Middle frontal gyrus (tissue), 1 donor: ENCODE measurements around the gene TNNT1.

Source experiments
- DNase-seq: peaks from one replicate; pipeline ENCODE4 v3.0.0-alpha.2; 2015; ENCODE audit warnings: low spot score; ENCODE audit errors: extremely low spot score

TNNT1 gene

GRCh38 chr19:55141696-55142095 lies 7.3 kb downstream of the TNNT1 start:
- DNase-seq = no peak

GRCh38 chr19:55137915-55138314 lies 11.1 kb downstream of the TNNT1 start:
- no peak for DNase-seq

DNA sequence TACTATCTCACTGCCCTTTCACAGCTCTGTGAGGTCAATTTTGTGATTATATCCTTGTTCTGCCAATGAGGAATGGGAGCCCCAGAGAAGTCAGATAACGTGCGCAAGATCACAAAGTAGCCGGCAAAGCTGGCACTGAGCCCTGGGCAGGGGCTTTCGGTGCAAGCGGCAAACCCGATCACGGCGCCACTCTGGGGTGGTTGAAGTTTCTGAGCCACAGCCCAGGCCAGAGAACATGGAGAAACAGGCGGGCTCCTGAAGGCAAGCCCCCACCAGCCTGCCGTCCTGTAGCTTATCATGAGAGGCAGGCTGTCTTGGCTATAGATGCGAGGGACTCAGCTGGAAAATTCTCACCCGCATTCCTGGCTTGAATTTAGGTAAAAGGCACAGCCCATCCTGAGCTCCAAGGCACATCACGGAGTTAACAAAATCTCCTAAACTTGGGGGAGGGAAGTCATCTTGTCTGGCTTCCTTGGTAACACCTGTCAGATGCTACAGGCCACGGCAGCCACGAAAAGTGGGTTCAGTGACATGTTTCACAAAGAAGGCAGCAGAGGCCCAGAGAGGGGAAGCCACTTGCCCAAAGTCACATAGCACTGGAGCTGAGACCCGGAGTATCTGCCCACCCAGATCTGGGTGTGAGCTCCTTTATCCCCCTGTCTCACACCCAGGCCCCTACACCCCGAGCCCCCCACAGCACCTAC lies 12.5 kb downstream of the TNNT1 start:
- DNase-seq = no peak

DNA sequence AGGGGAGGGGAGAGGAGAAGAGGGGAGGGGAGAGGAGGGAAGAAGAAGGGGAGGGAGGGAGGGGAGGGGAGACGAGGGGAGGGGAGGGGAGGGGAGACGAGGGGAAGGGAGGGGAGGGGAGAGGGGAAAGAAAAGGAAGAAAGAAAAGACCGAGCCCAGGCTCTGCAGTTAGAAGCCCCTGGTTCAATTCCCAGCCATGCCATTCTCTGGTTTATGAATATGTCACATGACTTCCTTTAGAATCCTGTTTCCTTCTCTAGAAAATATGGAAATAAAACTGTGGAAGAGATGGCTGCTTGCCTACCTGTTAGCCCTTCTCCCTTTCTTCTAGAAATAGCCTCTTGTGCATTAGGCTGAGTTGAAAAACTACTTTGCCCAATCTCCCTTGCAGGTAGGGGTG lies 14.3 kb downstream of the TNNT1 start:
- DNase-seq = no peak

DNA sequence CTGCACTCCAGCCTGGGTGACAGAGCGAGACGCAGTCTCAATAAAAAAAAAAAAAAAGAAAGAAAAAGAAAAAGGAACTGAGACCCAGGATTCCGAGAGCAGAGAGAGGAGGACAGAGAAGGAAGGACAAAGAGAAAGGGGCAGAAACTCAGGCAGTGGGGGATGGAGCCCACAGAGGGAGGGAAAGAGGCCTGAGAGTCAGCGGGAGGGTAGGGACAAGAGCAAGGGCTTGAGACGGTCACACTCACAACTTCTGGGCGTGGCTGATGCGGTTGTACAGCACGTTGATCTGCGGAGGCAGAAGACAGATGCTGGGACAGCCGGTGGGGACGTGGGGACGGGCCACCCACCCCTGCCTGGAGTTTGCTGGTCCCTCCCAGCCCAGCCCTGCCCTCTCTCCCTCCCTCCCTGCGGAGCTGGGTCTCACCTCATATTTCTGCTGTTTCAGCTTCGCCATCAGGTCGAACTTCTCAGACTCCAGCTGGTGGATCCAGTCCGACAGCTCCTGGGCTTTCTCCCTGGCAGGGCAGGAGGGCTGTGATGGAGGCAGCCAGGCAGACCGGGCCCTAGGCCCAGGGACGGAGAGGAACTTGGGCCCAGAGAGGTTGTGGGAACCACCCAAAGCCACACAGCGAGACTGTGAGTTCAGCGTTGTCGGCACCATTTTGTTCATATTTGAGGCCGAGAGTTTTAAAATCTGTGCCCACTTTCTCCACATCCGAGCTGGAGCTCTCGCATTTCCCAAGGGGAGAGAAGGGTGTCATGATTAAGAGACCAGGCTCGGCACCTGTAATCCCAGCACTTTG lies 15.2 kb downstream of the TNNT1 start:
- no peak for DNase-seq

DNA sequence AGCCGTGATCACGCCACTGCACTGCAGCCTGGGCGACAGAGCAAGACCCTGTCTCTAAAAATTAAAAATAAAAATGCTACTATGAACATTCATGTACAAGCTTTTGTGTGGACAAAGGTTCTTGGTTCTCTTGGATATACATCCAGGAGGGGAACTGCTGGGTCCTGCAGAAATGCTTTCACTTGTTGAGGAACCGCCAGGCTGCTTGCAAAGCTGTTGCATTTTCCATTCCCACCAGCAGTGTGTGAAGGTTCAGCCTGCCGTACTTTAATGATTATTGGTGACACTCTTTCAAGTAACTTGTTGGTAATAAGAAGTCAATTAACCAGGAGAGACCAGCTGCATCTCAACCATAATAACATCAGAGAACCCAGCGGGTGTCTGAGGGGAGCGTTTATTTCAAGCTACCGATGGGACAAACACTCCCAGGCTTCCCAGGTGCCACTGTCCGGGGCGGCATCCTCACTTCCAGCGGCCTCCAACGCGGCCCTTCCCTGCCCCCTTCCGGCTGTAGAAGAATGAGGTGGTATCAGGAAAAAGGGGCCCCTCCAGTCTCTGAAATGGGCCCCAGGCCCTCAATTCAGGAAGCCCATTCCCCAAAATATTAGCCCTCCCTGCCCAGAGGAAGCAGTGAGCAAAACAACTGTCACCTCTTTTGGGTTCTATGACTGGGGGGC lies 16.4 kb downstream of the TNNT1 start:
- DNase-seq = no peak

- DNase-seq = no peak
Measured at GRCh38 chr19:55131421-55131820, 17.6 kb downstream of the TNNT1 start.

DNA sequence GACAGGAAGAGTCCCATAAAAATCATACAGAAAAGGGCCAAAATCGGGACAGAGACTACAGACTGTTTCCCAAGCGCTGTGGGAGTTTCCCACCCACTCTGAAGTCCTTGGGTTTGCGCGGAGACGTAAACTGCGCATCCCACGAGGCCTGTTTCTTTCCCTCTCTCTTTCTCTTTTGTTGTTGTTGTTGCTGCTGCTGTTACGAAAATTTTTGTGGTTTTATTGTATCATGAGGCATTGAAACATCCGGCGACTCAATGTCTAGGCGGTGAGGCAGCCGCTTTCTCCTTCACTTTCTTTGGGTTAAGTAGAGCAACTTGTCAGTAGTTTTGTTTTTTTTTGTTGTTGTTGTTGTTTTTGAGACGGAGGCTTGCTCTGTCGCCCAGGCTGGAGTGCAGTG lies 30.0 kb downstream of the TNNT1 start:
- no peak for DNase-seq

- peak; percentile 75 for DNase-seq
Measured at GRCh38 chr19:55118401-55118991, 30.5 kb downstream of the TNNT1 start.

DNA sequence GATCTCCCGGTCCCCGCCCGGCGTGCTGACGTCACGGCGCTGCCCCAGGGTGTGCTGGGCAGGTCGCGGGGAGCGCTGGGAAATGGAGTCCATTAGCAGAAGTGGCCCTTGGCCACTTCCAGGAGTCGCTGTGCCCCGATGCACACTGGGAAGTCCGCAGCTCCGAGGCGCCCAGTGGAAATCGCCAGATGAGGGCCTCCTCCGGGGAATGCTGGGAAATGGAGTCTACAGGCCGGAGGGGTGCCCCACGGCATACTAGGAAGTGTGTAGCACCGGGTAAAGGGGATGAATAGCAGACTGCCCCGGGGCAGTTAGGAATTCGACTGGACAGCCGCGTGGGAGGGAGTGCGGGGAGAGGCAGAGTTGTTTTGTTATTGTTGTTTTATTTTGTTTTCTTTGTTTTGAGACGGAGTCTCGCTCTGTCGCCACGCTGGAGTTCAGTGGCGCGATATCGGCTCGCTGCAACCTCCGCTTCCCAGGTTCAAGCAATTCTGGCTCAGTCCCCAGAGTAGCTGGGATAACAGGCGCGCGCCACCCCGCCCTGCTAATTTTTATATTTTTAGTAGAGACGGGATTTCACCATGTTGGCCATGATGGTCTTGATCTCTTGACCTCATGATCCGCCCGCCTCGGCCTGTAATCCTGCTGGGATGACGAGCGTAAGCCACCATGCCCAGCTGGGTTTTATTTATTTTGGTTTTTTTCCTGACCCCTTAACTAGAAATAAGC lies 31.2 kb downstream of the TNNT1 start:
- peak; percentile 98 for DNase-seq

- no peak for DNase-seq
Measured at GRCh38 chr19:55116859-55117662, 31.9 kb downstream of the TNNT1 start, which contains the start of gene PPP1R12C. Gene PPP1R12C, minus strand, starts transcription at chr19:55117637. Its CDS starts 94 bp downstream, at chr19:55117543.

GRCh38 chr19:55116232-55116858 lies 32.7 kb downstream of the TNNT1 start:
- DNase-seq = peak; percentile 62

- DNase-seq = no peak
Measured at GRCh38 chr19:55115446-55116065, 33.5 kb downstream of the TNNT1 start.

DNA sequence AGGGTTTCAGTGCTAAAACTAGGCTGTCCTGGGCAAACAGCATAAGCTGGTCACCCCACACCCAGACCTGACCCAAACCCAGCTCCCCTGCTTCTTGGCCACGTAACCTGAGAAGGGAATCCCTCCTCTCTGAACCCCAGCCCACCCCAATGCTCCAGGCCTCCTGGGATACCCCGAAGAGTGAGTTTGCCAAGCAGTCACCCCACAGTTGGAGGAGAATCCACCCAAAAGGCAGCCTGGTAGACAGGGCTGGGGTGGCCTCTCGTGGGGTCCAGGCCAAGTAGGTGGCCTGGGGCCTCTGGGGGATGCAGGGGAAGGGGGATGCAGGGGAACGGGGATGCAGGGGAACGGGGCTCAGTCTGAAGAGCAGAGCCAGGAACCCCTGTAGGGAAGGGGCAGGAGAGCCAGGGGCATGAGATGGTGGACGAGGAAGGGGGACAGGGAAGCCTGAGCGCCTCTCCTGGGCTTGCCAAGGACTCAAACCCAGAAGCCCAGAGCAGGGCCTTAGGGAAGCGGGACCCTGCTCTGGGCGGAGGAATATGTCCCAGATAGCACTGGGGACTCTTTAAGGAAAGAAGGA lies 34.4 kb downstream of the TNNT1 start:
- DNase-seq = no peak

DNA sequence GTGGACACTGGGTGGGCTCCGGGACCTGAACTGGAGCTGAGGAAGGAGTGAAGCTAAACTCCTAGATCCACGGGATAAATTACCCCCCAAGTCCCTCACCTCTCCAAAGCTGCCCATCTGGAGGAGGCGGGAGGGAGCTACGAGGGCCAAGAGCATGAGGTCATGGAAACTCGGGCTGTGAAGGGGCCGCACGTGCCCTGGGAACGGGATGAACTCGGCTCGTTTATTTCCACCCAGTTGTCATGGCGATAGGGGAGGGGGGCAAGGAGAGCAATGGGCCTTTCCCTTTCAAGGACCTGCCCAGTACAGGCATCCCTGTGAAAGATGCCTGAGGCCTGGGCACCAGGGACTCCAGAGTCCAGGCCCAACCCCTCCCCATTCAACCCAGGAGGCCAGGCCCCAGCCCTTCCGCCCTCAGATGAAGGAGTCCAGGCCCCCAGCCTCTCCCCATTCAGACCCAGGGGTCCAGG lies 35.4 kb downstream of the TNNT1 start:
- no peak for DNase-seq

DNA sequence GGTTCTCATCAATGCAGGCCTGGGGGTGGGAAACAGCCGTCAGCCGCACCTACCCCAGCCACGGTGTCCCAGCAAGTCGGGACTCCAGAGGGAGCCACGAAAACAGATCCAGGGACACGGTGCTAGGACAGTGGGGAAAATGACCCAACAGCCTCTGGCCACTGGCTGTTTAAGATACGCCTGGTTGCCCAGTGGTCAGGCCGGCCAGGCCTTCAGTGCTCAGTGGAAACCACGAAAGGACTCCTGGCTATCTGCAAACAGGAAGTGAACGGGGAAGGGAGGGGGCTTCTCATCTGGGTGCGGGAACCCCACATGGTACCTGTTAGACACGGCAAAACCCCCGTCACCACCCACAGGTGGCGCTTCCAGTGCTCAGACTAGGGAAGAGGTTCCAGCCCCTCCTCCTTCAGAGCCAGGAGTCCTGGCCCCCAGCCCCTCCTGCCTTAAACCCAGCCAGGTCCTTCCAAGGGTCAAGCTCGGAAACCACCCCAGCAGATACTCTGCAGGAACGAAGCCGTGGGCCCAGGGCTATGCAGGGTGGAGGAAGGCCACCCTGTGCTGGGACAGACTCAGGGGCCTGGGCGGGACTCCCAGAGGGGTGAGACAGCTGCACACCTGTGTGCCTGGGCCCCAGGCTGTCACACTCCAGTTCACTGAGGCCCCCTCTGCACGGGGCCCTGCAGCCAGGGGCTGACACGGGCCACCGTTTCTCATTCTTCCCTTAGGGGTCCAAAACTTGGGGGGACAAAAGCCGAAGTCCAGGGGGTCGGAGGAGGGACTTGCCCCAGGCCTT lies 36.0 kb downstream of the TNNT1 start:
- no peak for DNase-seq

DNA sequence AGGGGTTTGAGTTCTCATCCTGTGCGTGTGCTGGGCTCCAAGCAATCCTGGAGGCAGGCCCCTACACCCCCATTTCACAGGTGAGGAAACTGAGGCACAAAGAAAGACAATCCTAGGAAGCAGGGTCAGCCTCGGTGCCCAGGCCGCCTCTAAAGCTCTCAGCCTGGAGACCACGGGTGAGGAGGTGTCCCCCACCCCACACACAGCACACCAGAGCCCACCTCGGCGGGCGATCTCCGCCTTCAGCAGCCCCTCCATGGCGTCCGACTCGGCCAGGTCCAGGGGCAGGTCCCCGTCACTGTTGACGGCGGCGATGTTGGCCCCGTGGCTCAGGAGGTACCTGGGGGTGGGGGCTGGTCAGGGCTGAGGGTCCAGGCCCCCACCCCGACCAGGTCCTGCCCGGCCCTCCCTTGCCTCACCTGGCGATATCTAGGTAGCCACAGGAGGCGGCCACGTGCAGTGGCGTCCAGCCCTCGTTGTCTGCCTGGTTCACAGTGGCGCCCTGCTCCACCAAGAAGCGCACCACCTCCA lies 36.7 kb downstream of the TNNT1 start:
- no peak for DNase-seq
